Brain microvascular endothelial cell (primary cell): ENCODE measurements around the gene LMBRD2.
"Not testable (repeated sequence)": the region's sequence is repeated elsewhere in the genome, so short reads cannot be mapped to it uniquely, and the experiment has no call there.

Experiments used
- DNase-seq: peaks from one replicate; pipeline ENCODE4 v3.0.0-alpha.2; 2020
- H3K27ac ChIP-seq: fragments of 250-450 bp; sonication (Bioruptor Pico); 2 replicates; pipeline ENCODE4 v1.5.1; 2020; ENCODE audit warnings: mild to moderate bottlenecking, moderate library complexity
- H3K27me3 ChIP-seq: fragments of 250-450 bp; sonication (Bioruptor Pico); replicated peaks from 2 replicates; pipeline ENCODE4 v1.5.1; 2020; ENCODE audit warnings: mild to moderate bottlenecking
- H3K36me3 ChIP-seq: fragments of 250-450 bp; sonication (Bioruptor Pico); replicated peaks from 2 replicates; pipeline ENCODE4 v1.5.1; 2020; ENCODE audit warnings: mild to moderate bottlenecking
- H3K4me3 ChIP-seq: 2 replicates; pipeline ENCODE4 v1.5.1; 2011; ENCODE audit warnings: low read depth, mild to moderate bottlenecking, control low read depth, low read length, moderate library complexity
- in situ Hi-C: cut with HindIII; loops from 2 replicates; pipeline ENCODE4 v1.10.0; 2017; ENCODE audit warnings: low sequenced_read_pairs, low pct_ligation_motif_present
- TF ChIP-seq, protein P1 (sequence below): IDR thresholded peaks from 2 replicates; pipeline ENCODE4 v1.5.1; 2011; ENCODE audit warnings: low read depth, mild to moderate bottlenecking, moderate library complexity, low read length, control low read depth, inconsistent platforms; ENCODE audit errors: missing control alignments

Gene LMBRD2

DNA sequence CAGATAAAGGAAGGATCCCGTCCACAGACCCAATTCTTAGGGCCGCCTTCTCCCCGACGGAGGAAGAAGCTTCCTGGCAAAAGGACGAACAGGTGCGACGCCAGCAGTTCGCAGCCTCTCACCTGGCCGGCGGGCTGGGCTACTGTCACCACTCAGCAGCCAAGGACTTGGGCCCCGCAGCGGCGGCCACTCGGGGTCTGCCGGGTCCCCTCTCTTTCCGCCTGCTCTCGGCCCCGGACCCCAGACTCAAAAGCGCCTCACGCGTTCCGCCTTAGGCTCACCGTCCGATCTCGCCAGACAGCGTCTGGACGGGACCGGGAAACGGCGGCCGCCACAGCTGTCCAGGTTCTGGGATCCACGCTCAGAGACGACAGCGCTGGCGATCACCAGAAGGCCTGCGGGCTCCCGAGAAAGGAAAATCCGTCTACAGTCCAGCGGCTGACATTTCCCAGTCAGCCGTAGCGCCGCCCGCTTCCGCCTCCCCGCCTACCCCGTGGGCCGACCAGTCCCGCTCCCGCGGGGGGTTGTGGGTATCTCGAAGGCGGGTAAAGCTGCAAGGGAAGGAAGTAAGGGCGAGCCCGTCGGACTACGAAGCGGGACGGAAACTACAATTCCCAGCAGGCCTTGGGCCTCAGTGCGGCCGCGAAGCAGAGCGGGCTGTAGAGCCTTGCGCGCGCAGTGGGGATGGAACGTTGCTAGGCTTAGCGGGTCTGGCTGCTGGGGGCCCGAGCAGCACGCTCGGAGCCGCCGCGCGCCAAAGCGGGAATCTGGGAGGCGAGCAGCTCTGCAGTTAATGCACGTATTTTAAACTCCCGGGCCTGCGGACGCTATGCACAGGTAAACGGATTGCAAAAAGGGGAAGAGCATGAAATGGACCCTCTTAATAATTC lies at the start of gene LMBRD2, which contains the start of gene SKP2:
TSS of gene LMBRD2 (minus strand) at position 454 of the 890 bp plus-strand sequence. CDS start 8,538 bp downstream, outside the sequence.
TSS of gene SKP2 (plus strand) at position 678 of the 890 bp plus-strand sequence. CDS start at position 830, 152 bp downstream.
- Histone ChIP-seq H3K27ac (peak within 1 kb of the TSS; percentile 2), H3K36me3 (no peaks in the 10 kb centered on the region), H3K27me3 (no peaks in the 10 kb centered on the region), H3K4me3 (peak within 1 kb of the TSS; percentile 93)
- TF ChIP-seq, protein P1, sequence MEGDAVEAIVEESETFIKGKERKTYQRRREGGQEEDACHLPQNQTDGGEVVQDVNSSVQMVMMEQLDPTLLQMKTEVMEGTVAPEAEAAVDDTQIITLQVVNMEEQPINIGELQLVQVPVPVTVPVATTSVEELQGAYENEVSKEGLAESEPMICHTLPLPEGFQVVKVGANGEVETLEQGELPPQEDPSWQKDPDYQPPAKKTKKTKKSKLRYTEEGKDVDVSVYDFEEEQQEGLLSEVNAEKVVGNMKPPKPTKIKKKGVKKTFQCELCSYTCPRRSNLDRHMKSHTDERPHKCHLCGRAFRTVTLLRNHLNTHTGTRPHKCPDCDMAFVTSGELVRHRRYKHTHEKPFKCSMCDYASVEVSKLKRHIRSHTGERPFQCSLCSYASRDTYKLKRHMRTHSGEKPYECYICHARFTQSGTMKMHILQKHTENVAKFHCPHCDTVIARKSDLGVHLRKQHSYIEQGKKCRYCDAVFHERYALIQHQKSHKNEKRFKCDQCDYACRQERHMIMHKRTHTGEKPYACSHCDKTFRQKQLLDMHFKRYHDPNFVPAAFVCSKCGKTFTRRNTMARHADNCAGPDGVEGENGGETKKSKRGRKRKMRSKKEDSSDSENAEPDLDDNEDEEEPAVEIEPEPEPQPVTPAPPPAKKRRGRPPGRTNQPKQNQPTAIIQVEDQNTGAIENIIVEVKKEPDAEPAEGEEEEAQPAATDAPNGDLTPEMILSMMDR: no peak
- peak; percentile 97 for DNase-seq
- in situ Hi-C loops: no loop called here

DNA sequence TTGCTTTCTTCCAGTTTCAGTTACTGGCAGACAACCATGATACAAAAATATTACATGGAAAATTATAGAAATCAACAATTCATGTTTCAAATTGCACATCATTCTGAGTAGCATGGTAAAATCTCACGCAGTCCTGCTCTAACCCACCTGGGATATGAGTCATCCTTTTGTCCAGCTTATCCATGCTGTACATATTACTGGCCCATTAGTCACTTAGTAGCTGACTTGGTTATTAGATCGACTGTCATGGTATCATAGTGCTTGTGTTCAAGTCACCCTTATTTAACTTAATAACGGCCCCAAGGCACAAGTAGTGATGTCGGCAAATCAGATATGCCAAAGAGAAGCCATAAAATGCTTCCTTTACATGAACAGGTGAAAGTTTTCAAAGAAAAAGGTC lies 48.8 kb upstream of the LMBRD2 start:
- in situ Hi-C loops: no loop called here
- peak; percentile 71 for DNase-seq
- no peak overlapping the region for H3K4me3 ChIP-seq

DNA sequence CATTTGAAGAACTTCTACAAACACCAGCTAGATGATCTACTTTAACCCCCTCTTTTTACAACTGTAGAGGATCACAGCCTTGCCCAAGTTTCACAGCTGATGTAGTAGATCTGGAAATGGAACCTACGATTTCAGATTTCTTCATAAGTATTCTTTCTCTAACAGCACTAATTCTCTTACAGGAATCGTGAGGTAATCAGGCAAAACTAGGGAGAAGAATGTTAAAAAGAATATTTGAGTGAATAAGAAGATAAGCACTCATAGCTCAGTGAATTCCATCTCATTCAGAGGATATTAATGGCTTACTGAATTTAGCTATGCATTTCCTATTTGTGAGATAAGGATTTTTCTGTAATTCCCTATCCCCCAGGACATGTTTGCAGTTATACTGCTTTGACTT lies 47.9 kb upstream of the LMBRD2 start:
- no peaks in the 10 kb centered on the region for H3K27me3 ChIP-seq
- in situ Hi-C loops: no loop called here
- H3K36me3 ChIP-seq: peaks cover 3% of the 10 kb centered on the region
- no peak for DNase-seq
- H3K27ac ChIP-seq: peak overlapping the region; percentile 35
- TF ChIP-seq, protein P1: no peak
- H3K4me3 ChIP-seq: no peak overlapping the region

More for the DNA sequence above, 48.8 kb upstream of the LMBRD2 start:
- TF ChIP-seq, protein P1: no peak
- H3K36me3 ChIP-seq: peaks cover 3% of the 10 kb centered on the region
- H3K27ac ChIP-seq: no peak overlapping the region
- H3K27me3 ChIP-seq: no peaks in the 10 kb centered on the region

DNA sequence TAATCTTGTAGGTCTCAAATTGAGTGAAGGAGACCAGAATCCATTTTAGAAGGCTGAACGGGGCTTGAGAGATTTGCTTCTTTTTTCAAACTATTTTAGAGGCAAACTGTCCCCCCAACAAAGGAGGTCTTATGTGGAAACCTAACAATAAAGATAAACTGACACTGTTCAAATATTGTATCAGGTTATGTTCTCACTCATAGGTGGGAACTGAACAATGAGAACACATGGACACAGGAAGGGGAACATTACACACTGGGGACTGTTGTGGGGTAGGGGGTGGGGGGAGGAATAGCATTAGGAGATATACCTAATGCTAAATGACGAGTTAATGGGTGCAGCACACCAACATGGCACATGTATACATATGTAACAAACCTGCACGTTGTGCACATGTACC lies 47.1 kb upstream of the LMBRD2 start:
- DNase-seq, in situ Hi-C loops, H3K27me3 ChIP-seq, H3K4me3 ChIP-seq, H3K27ac ChIP-seq, H3K36me3 ChIP-seq: not testable (repeated sequence)

DNA sequence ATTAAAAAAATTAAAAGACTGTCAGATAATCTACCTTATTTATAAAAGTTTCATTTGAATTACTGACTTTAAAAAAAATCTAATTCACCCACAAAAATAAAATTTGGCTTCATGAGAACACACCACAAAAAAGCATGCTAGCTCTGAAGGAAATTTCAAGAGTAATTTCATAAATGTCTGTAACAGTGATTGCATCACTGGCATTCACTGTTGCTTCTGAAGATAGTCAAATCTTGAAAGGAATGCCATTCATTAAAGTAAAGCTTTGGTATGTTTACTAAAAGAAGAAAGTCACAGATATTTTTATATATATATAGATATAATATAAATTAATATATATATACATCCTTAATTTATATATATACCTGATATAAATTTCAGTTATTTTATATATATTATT lies 46.6 kb upstream of the LMBRD2 start:
- no peak overlapping the region for H3K4me3 ChIP-seq
- TF ChIP-seq, protein P1: no peak
- in situ Hi-C loops: no loop called here
- no peak overlapping the region for H3K27ac ChIP-seq
- peaks cover 3% of the 10 kb centered on the region for H3K36me3 ChIP-seq
- no peak for DNase-seq
- no peaks in the 10 kb centered on the region for H3K27me3 ChIP-seq

DNA sequence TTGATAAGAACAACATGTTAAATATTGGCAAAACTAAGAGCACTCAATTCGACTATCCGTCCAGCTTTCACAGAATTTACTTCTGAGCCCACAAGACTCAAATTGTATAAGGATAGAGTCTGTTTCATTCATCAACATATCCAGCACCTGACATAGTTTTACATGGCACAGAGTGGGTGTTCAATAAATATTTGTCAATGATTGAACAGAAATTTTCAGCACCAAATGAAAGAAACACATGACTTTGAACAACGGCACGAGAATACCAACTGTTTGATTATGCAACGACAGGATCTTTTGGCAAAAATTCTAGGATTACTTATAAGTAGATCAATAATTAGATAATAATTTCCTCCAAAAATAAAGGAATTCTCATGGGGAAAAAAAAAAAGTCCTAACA lies 42.1 kb upstream of the LMBRD2 start:
- DNase-seq: no peak
- H3K27ac ChIP-seq: no peak overlapping the region
- H3K27me3 ChIP-seq: no peaks in the 10 kb centered on the region
- peaks cover 3% of the 10 kb centered on the region for H3K36me3 ChIP-seq
- TF ChIP-seq, protein P1: no peak
- no peak overlapping the region for H3K4me3 ChIP-seq
- in situ Hi-C loops: no loop called here

DNA sequence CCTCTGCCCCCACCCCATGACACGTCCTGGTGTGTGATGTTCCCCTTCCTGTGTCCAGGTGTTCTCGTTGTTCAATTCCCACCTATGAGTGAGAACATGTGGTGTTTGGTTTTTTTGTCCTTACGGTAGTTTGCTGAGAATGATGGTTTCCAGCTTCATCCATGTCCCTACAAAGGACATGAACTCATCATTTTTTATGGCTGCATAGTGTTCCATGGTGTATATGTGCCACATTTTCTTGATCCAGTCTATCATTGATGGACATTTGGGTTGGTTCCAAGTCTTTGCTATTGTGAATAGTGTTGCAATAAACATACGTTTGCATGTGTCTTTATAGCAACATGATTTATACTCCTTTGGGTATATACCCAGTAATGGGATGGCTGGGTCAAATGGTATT lies 32.7 kb upstream of the LMBRD2 start:
- H3K27ac ChIP-seq, in situ Hi-C loops, DNase-seq: not testable (repeated sequence)

More for the DNA sequence above, 32.7 kb upstream of the LMBRD2 start:
- not testable (repeated sequence) for H3K36me3 ChIP-seq, H3K4me3 ChIP-seq, H3K27me3 ChIP-seq
